Trophoblast cell (in vitro differentiated cells and primary cell): ENCODE data around the gene LSG1.
"Not testable (repeated sequence)": the region's sequence is repeated elsewhere in the genome, so short reads cannot be mapped to it uniquely, and the experiment has no call there.

Source experiments
- DNase-seq, 2 donors: peaks; one replicate each; pipeline ENCODE4 v3.0.0-alpha.2; 2016
- H2AFZ ChIP-seq: 2 replicates; pipeline ENCODE4 v1.6.1; 2013; ENCODE audit warnings: low read length, moderate library complexity, mild to moderate bottlenecking; ENCODE audit not compliant: insufficient read depth, poor library complexity
- H2AK5ac ChIP-seq: 2 replicates; pipeline ENCODE4 v1.6.1; 2013; ENCODE audit warnings: mild to moderate bottlenecking, low read length
- H2BK120ac ChIP-seq: 2 replicates; pipeline ENCODE4 v1.6.1; 2013; ENCODE audit warnings: low read length, mild to moderate bottlenecking, moderate library complexity; ENCODE audit not compliant: insufficient read depth, poor library complexity
- H2BK12ac ChIP-seq: 2 replicates; pipeline ENCODE4 v1.6.1; 2013; ENCODE audit warnings: mild to moderate bottlenecking, low read length, moderate library complexity
- H2BK5ac ChIP-seq: 2 replicates; pipeline ENCODE4 v1.6.1; 2013; ENCODE audit warnings: low read length, low read depth, moderate library complexity, mild to moderate bottlenecking; ENCODE audit not compliant: poor library complexity
- H3K14ac ChIP-seq: 2 replicates; pipeline ENCODE4 v1.6.1; 2013; ENCODE audit warnings: mild to moderate bottlenecking, low read length
- H3K18ac ChIP-seq: 2 replicates; pipeline ENCODE4 v1.6.1; 2013; ENCODE audit warnings: mild to moderate bottlenecking, low read length
- H3K23ac ChIP-seq: 2 replicates; pipeline ENCODE4 v1.6.1; 2013; ENCODE audit warnings: low read length
- H3K27ac ChIP-seq: 2 replicates; pipeline ENCODE4 v1.5.1; 2013; ENCODE audit warnings: low read depth, mild to moderate bottlenecking, inconsistent platforms, low read length, moderate library complexity
- H3K27me3 ChIP-seq: 2 replicates; pipeline ENCODE4 v1.6.1; 2013; ENCODE audit warnings: inconsistent platforms, mild to moderate bottlenecking, low read length, moderate library complexity; ENCODE audit not compliant: insufficient read depth
- H3K36me3 ChIP-seq, 2 experiments: 1 replicate in 1 of 2; 2 replicates in 1 of 2; pipeline ENCODE4 v1.6.1; 2013; ENCODE audit warnings: low read length in 2 of 2, mild to moderate bottlenecking in 2 of 2, moderate library complexity in 1 of 2; ENCODE audit not compliant: insufficient read depth in 2 of 2, control insufficient read depth in 1 of 2
- H3K4ac ChIP-seq: 2 replicates; pipeline ENCODE4 v1.6.1; 2013; ENCODE audit warnings: low read depth, mild to moderate bottlenecking, low read length, moderate library complexity
- H3K4me1 ChIP-seq, 2 experiments: 1 replicate in 1 of 2; 2 replicates in 1 of 2; pipeline ENCODE4 v1.6.1; 2013; ENCODE audit warnings: low read length in 2 of 2, mild to moderate bottlenecking in 2 of 2, moderate library complexity in 1 of 2; ENCODE audit not compliant: insufficient read depth in 2 of 2, control insufficient read depth in 1 of 2
- H3K4me2 ChIP-seq: 2 replicates; pipeline ENCODE4 v1.6.1; 2013; ENCODE audit warnings: inconsistent platforms, mild to moderate bottlenecking, low read length, moderate library complexity
- H3K4me3 ChIP-seq: 2 replicates; pipeline ENCODE4 v1.5.1; 2013; ENCODE audit warnings: mild to moderate bottlenecking, low read depth, low read length, inconsistent platforms
- H3K79me1 ChIP-seq: one replicate; pipeline ENCODE4 v1.6.1; 2013; ENCODE audit warnings: low read length
- H3K79me2 ChIP-seq: 2 replicates; pipeline ENCODE4 v1.6.1; 2013; ENCODE audit warnings: low read length, mild to moderate bottlenecking; ENCODE audit not compliant: control insufficient read depth, insufficient read depth, poor library complexity
- H3K9ac ChIP-seq: 2 replicates; pipeline ENCODE4 v1.6.1; 2013; ENCODE audit warnings: mild to moderate bottlenecking, low read length
- H3K9me3 ChIP-seq: 2 replicates; pipeline ENCODE4 v1.6.1; 2013; ENCODE audit warnings: low read depth, mild to moderate bottlenecking, control low read depth, inconsistent platforms, low read length; ENCODE audit not compliant: insufficient read depth
- H4K12ac ChIP-seq: 2 replicates; pipeline ENCODE4 v1.6.1; 2013; ENCODE audit warnings: low read depth, mild to moderate bottlenecking, low read length, moderate library complexity
- H4K8ac ChIP-seq: 2 replicates; pipeline ENCODE4 v1.6.1; 2013; ENCODE audit warnings: low read depth, mild to moderate bottlenecking, low read length, moderate library complexity
- H4K91ac ChIP-seq: one replicate; pipeline ENCODE4 v1.6.1; 2013; ENCODE audit warnings: low read depth, mild to moderate bottlenecking, low read length, moderate library complexity
- WGBS: extraction: QIAGEN DNeasy Blood & Tissue Kit; methylation state at CpG from one replicate; pipeline ENCODE4 v1.1.7; 2013; ENCODE audit warnings: missing lambda C conversion rate; ENCODE audit not compliant: insufficient read length, insufficient coverage; ENCODE audit errors: extremely low coverage; 5-methylcytosine and 5-hydroxymethylcytosine counted together

LSG1 gene

GRCh38 chr3:194606941-194607340 is 65.0 kb downstream of the LSG1 start:
- Histone ChIP-seq H4K8ac (no peak overlapping the region), H3K79me2 (no peaks in the 10 kb centered on the region), H2BK5ac (no peak overlapping the region), H3K4me3 (no peak overlapping the region), H2BK12ac (no peak overlapping the region), H2AK5ac (no peak overlapping the region), H4K91ac (no peak overlapping the region), H3K79me1 (no peaks in the 10 kb centered on the region), H3K14ac (no peak overlapping the region), H3K36me3 (peaks cover 10 to 14% of the 10 kb centered on the region in 2 experiments), H3K9ac (no peak overlapping the region), H3K18ac (no peak overlapping the region), H3K9me3 (peaks cover 6% of the 10 kb centered on the region), H3K4ac (no peak overlapping the region), H4K12ac (no peak overlapping the region), H3K23ac (no peak overlapping the region), H3K4me2 (no peak overlapping the region), H3K4me1 (no peaks in the 10 kb centered on the region), H2BK120ac (no peak overlapping the region), H3K27ac (no peak overlapping the region), H3K27me3 (no peaks in the 10 kb centered on the region), H2AFZ (no peak overlapping the region)
- DNase-seq = no peak
- no CpG with 5 or more reads among the region's 3 CpGs for WGBS

- Histone ChIP-seq H3K27ac (no peak overlapping the region), H3K4me3 (no peak overlapping the region), H2BK5ac (no peak overlapping the region), H4K12ac (no peak overlapping the region), H2AK5ac (no peak overlapping the region), H3K23ac (no peak overlapping the region), H3K79me2 (no peaks in the 10 kb centered on the region), H3K4me2 (no peak overlapping the region), H3K4ac (no peak overlapping the region), H3K36me3 (peaks cover 10 to 14% of the 10 kb centered on the region in 2 experiments), H2BK120ac (no peak overlapping the region), H3K9me3 (peaks cover 6% of the 10 kb centered on the region), H3K14ac (no peak overlapping the region), H3K79me1 (no peaks in the 10 kb centered on the region), H4K91ac (no peak overlapping the region), H3K18ac (no peak overlapping the region), H3K27me3 (no peaks in the 10 kb centered on the region), H4K8ac (no peak overlapping the region), H2BK12ac (no peak overlapping the region), H2AFZ (no peak overlapping the region), H3K4me1 (no peaks in the 10 kb centered on the region), H3K9ac (no peak overlapping the region)
- no CpG with 5 or more reads among the region's 8 CpGs for WGBS
- no peak for DNase-seq
Measured at GRCh38 chr3:194606163-194606562, 65.8 kb downstream of the LSG1 start.

- not testable (repeated sequence) for H4K91ac ChIP-seq, H3K14ac ChIP-seq, H3K18ac ChIP-seq, H2BK12ac ChIP-seq, H3K79me2 ChIP-seq, H2BK120ac ChIP-seq, H3K4me1 ChIP-seq, H3K27me3 ChIP-seq, H3K4me2 ChIP-seq, H4K12ac ChIP-seq, H3K4me3 ChIP-seq, H3K27ac ChIP-seq, H2AK5ac ChIP-seq, H3K9ac ChIP-seq, H2BK5ac ChIP-seq, H2AFZ ChIP-seq, H3K23ac ChIP-seq, H4K8ac ChIP-seq, H3K9me3 ChIP-seq, H3K79me1 ChIP-seq, DNase-seq, H3K4ac ChIP-seq
- H3K36me3 ChIP-seq = peaks cover 8 to 14% of the 10 kb centered on the region in 2 experiments
- WGBS = no CpG with 5 or more reads among the region's 7 CpGs
Measured at GRCh38 chr3:194605314-194605713, 66.7 kb downstream of the LSG1 start.

GRCh38 chr3:194604837-194605236 is 67.2 kb downstream of the LSG1 start:
- no peak overlapping the region for H3K4ac ChIP-seq
- H3K79me2 ChIP-seq = no peaks in the 10 kb centered on the region
- no peak overlapping the region for H3K14ac ChIP-seq
- no peaks in the 10 kb centered on the region for H3K27me3 ChIP-seq
- H3K23ac ChIP-seq = no peak overlapping the region
- H3K4me1 ChIP-seq = no peaks in the 10 kb centered on the region
- no peak overlapping the region for H2AK5ac ChIP-seq
- H4K12ac ChIP-seq = no peak overlapping the region
- no peak overlapping the region for H3K18ac ChIP-seq
- no peak overlapping the region for H2BK120ac ChIP-seq
- no peak overlapping the region for H2BK12ac ChIP-seq
- no peak overlapping the region for H3K27ac ChIP-seq
- H3K4me3 ChIP-seq = no peak overlapping the region
- H2AFZ ChIP-seq = no peak overlapping the region
- no peaks in the 10 kb centered on the region for H3K79me1 ChIP-seq
- H3K4me2 ChIP-seq = no peak overlapping the region
- H2BK5ac ChIP-seq = no peak overlapping the region
- H4K91ac ChIP-seq = no peak overlapping the region
- WGBS = no CpG with 5 or more reads among the region's 2 CpGs
- H3K9ac ChIP-seq = no peak overlapping the region
- peaks cover 8 to 14% of the 10 kb centered on the region in 2 experiments for H3K36me3 ChIP-seq
- peaks cover 6% of the 10 kb centered on the region for H3K9me3 ChIP-seq
- no peak overlapping the region for H4K8ac ChIP-seq
- DNase-seq = no peak
